Activated CD8-positive, alpha-beta T cell treated with anti-CD3 and anti-CD28 coated beads for 36 hours (primary cell): ENCODE data around the gene TMEM52. TPM values are rescaled to one million over a fixed set of nuclear protein-coding genes. Genes with fewer than 3 reads are reported as not detected.

Experiments
- ATAC-seq: fragments of 200-7000 bp; cut with Tn5 transposase; one replicate; pipeline ENCODE4 v1.10.0; 2021; ENCODE audit warnings: mild to moderate bottlenecking, moderate library complexity
- CTCF ChIA-PET: fragments of 350-600 bp; sonication (Branson Sonifier 250); formaldehyde crosslinking; loops from one replicate; lab custom pipeline; 2021; ENCODE audit warnings: antibody characterized with exemption; lab: Charles Lee
- POLR2A ChIA-PET: fragments of 350-600 bp; sonication (Branson Sonifier 250); formaldehyde crosslinking; loops from one replicate; lab custom pipeline; 2021; ENCODE audit warnings: antibody characterized with exemption; lab: Charles Lee
- DNase-seq: peaks from one replicate; pipeline ENCODE4 v3.0.0-alpha.2; 2020
- H3K27ac Mint-ChIP-seq: one replicate; pipeline ENCODE4 v1.8.0; 2021; ENCODE audit warnings: mild to moderate bottlenecking, mixed read lengths
- H3K27me3 Mint-ChIP-seq: one replicate; pipeline ENCODE4 v1.8.0; 2021; ENCODE audit warnings: mixed read lengths
- H3K36me3 Mint-ChIP-seq: one replicate; pipeline ENCODE4 v1.8.0; 2021; ENCODE audit warnings: low read depth, mixed read lengths
- H3K4me1 Mint-ChIP-seq: one replicate; pipeline ENCODE4 v1.8.0; 2021; ENCODE audit warnings: low read depth, mixed read lengths
- H3K4me3 Mint-ChIP-seq: one replicate; pipeline ENCODE4 v1.8.0; 2021; ENCODE audit warnings: mild to moderate bottlenecking, moderate library complexity, mixed read lengths
- H3K9me3 Mint-ChIP-seq: one replicate; pipeline ENCODE4 v1.8.0; 2021; ENCODE audit warnings: mixed read lengths
- CTCF ChIP-seq: fragments of 200-600 bp; IDR thresholded peaks from one replicate; pipeline ENCODE4 v1.8.0; 2022; ENCODE audit warnings: antibody characterized with exemption, mild to moderate bottlenecking
- intact Hi-C: fragments of 100-400 bp; cut with micrococcal nuclease; formaldehyde crosslinking; loops from one replicate; pipeline ENCODE4 v1.10.0; 2022
- total RNA-seq, 2 experiments: library from RNA; stranded (reverse); gene quantifications; one replicate each; pipeline ENCODE4 v1.2.3, GENCODE V29; 2021

TMEM52 gene
- total RNA-seq, 2 experiments from 2014 or later: 2.1 to 2.2 TPM

- CTCF ChIA-PET: no interaction called here
Observed at GRCh38 chr1:1901641-1902294, 17.3 kb downstream of the TMEM52 start.

GRCh38 chr1:1900883-1901640 lies 18.0 kb downstream of the TMEM52 start:
- CTCF ChIA-PET: interaction anchor here (1.3 kb wide), 1 partner anchor 143 kb away, joined by 3 read pairs; no protein-coding TSS in a partner anchor
- TF ChIP-seq CTCF: no peak
- H3K4me1 Mint-ChIP-seq: peaks cover 5% of the 10 kb centered on the region
- intact Hi-C loops: no loop called here
- H3K27me3 Mint-ChIP-seq: peaks cover 2% of the 10 kb centered on the region
- H3K4me3 Mint-ChIP-seq: no peak overlapping the region
- no peaks in the 10 kb centered on the region for H3K9me3 Mint-ChIP-seq
- H3K36me3 Mint-ChIP-seq: no peaks in the 10 kb centered on the region
- POLR2A ChIA-PET: interaction anchor here (0.7 to 1.1 kb wide), 2 partner anchors 16 to 40 kb away, joined by 3 to 4 read pairs; no protein-coding TSS in a partner anchor
- no peak for DNase-seq
- no peak for ATAC-seq
- no peak overlapping the region for H3K27ac Mint-ChIP-seq

More at GRCh38 chr1:1901641-1902294, 17.3 kb downstream of the TMEM52 start:
- Mint-ChIP-seq H3K4me1 (peaks cover 7% of the 10 kb centered on the region), H3K4me3 (no peak overlapping the region), H3K27ac (no peak overlapping the region), H3K9me3 (no peaks in the 10 kb centered on the region), H3K36me3 (no peaks in the 10 kb centered on the region), H3K27me3 (peaks cover 2% of the 10 kb centered on the region)
- intact Hi-C loops: no loop called here
- no peak for ATAC-seq
- POLR2A ChIA-PET: interaction anchor here (0.7 to 1.1 kb wide), 2 partner anchors 17 to 40 kb away, joined by 3 to 4 read pairs; no protein-coding TSS in a partner anchor
- TF ChIP-seq CTCF: no peak
- DNase-seq: no peak

- H3K4me3 Mint-ChIP-seq: no peak overlapping the region
- POLR2A ChIA-PET: interaction anchor here (0.8 to 1.9 kb wide), 3 partner anchors 9 to 53 kb away, joined by 3 to 8 read pairs (median 3); no protein-coding TSS in a partner anchor
- H3K27ac Mint-ChIP-seq: no peak overlapping the region
- no peaks in the 10 kb centered on the region for H3K9me3 Mint-ChIP-seq
- intact Hi-C loops: loop anchor here (10.0 kb wide), 1 partner anchor 115 kb away; no protein-coding TSS in a partner anchor
- H3K4me1 Mint-ChIP-seq: peaks cover 14% of the 10 kb centered on the region
- H3K27me3 Mint-ChIP-seq: peaks cover 4% of the 10 kb centered on the region
- no peak for DNase-seq
- no peaks in the 10 kb centered on the region for H3K36me3 Mint-ChIP-seq
- TF ChIP-seq CTCF: no peak
- no peak for ATAC-seq
- CTCF ChIA-PET: interaction anchor here (1.1 to 9.6 kb wide), 3 partner anchors 8 to 144 kb away, joined by 3 to 80 read pairs (median 3); no protein-coding TSS in a partner anchor
Observed at GRCh38 chr1:1899967-1900327, 19.1 kb downstream of the TMEM52 start.

GRCh38 chr1:1899266-1899966 lies 19.7 kb downstream of the TMEM52 start:
- POLR2A ChIA-PET: interaction anchor here (0.8 to 1.9 kb wide), 3 partner anchors 9 to 54 kb away, joined by 3 to 8 read pairs (median 3); no protein-coding TSS in a partner anchor
- TF ChIP-seq CTCF: peak; percentile 38
- DNase-seq: peak; percentile 59
- intact Hi-C loops: loop anchor here (10.0 kb wide), 1 partner anchor 115 kb away; no protein-coding TSS in a partner anchor
- CTCF ChIA-PET: interaction anchor here (1.1 to 9.6 kb wide), 4 partner anchors 8 to 90 kb away, joined by 3 to 80 read pairs (median 4); no protein-coding TSS in a partner anchor
- Mint-ChIP-seq H3K27me3 (peaks cover 4% of the 10 kb centered on the region), H3K4me1 (peaks cover 20% of the 10 kb centered on the region), H3K9me3 (no peaks in the 10 kb centered on the region), H3K36me3 (no peaks in the 10 kb centered on the region), H3K27ac (no peak overlapping the region), H3K4me3 (no peak overlapping the region)
- ATAC-seq: peak; percentile 57
